Activated CD4-positive, alpha-beta T cell treated with anti-CD3 and anti-CD28 coated beads, Interleukin-2, amount 50 U/mL, for 48 hours (primary cell): ENCODE data around the gene LRRC75B.
"Not testable (repeated sequence)": the region's sequence is repeated elsewhere in the genome, so short reads cannot be mapped to it uniquely, and the experiment has no call there.

Experiments used
- DNase-seq, 2 experiments: peaks; one replicate each; pipeline ENCODE4 v3.0.0-alpha.2; 2020

The LRRC75B gene

GRCh38 chr22:24602105-24602749 is 9.4 kb upstream of the LRRC75B start:
- not testable (repeated sequence) for DNase-seq

GRCh38 chr22:24601217-24602104 is 8.6 kb upstream of the LRRC75B start:
- no peak for DNase-seq

- DNase-seq, result not testable (repeated sequence)
Observed at GRCh38 chr22:24599958-24600715, 7.3 kb upstream of the LRRC75B start.

GRCh38 chr22:24599514-24599913 is 6.6 kb upstream of the LRRC75B start:
- no peak for DNase-seq

GRCh38 chr22:24597076-24597475 is 4.2 kb upstream of the LRRC75B start:
- not testable (repeated sequence) for DNase-seq

GRCh38 chr22:24595863-24596262 is 3.0 kb upstream of the LRRC75B start:
- no peak for DNase-seq

GRCh38 chr22:24595228-24595627 is 2.4 kb upstream of the LRRC75B start:
- no peak for DNase-seq

- DNase-seq, result no peak
Observed at GRCh38 chr22:24594569-24595120, 1.8 kb upstream of the LRRC75B start.

GRCh38 chr22:24593836-24594568 is 1.1 kb upstream of the LRRC75B start:
- DNase-seq, result no peak

GRCh38 chr22:24593559-24593835 is 624 bp upstream of the LRRC75B start:
- not testable (repeated sequence) for DNase-seq

- DNase-seq, result no peak
Observed at GRCh38 chr22:24592058-24592850, 619 bp downstream of the LRRC75B start.

GRCh38 chr22:24591286-24591830 is 1.5 kb downstream of the LRRC75B start:
- no peak for DNase-seq

- DNase-seq, result no peak
Observed at GRCh38 chr22:24590596-24591173, 2.2 kb downstream of the LRRC75B start.

GRCh38 chr22:24589518-24590030 is 3.3 kb downstream of the LRRC75B start:
- DNase-seq, result no peak

GRCh38 chr22:24588757-24589481 is 4.0 kb downstream of the LRRC75B start:
- DNase-seq, result no peak

GRCh38 chr22:24588381-24588756 is 4.5 kb downstream of the LRRC75B start:
- DNase-seq, result no peak

- DNase-seq, result no peak
Observed at GRCh38 chr22:24587948-24588347, 4.9 kb downstream of the LRRC75B start.

GRCh38 chr22:24587251-24587650 is 5.6 kb downstream of the LRRC75B start:
- DNase-seq, result no peak

GRCh38 chr22:24585927-24586546 is 6.8 kb downstream of the LRRC75B start:
- DNase-seq, result no peak

- no peak for DNase-seq
Observed at GRCh38 chr22:24585461-24585860, 7.4 kb downstream of the LRRC75B start.
